NCI-H510A treated with DMSO at 0.1 percent for 48 hours (cell line): ENCODE data around the gene MMP28.

Experiments used
- DNase-seq: peaks from one replicate; lab custom pipeline; 2025; lab: John Stamatoyannopoulos, UW

MMP28 gene

DNA sequence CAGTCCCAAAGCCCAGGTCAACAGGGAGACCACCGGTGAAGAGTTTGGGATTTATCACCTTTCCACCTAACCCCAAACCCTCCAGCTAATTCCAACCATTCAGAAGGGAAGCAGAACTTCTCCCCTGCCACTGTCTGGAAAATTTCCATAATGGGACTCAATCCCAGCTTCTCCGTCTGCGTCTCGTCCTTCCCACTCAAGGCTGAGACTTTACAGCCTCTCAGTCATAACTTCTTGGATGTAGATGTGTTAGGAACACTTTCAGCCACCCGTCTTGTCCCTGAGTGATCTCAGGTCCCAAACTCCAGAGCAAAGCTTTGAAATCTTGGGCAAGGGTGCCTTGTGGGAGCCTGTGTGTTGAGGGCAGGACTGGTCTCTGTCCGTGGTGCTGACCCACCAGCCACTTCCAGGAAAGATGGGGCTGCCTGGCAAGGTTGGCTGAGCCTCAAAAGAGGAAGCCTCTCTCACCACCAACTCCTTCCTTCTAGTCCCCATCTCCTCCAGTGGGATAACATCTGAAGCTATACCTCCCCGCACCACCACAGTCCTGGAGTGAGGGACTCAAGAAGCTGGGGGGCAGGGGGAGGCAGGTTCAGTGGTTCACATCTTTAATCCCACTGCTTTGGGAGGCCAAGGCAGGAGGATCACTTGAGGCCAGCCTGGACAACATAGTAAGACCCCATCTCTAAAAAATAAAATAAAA lies 51.7 kb downstream of the MMP28 start:
- DNase-seq, result no peak

DNA sequence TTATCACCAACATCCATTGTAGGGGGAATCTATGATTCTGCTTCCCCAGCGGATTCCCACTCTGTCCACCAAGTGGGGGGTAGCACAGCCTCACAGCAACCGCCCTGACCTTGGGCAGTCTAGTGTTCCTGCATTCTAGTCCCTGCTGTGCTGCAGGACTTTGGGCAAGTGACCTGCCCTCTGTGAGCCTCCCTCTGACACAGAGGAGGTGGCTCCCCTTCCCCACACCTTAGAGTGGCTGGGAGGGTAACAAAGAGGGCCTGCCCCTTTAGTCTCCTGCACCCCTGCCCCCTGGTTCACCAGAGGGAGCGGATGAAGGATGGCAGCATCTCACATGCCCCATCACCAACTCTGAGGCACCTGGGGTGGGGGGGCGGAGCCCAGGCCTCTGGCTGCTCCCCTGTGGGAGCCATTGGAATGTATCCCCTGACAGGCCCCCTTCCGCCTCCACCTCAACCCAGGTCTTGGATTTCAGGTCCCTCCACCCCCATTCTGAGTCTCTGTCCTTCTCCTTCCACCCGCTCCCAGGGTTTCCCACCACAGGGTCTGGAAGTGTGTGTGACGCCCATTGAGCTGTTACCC lies 52.5 kb downstream of the MMP28 start:
- no peak for DNase-seq

DNA sequence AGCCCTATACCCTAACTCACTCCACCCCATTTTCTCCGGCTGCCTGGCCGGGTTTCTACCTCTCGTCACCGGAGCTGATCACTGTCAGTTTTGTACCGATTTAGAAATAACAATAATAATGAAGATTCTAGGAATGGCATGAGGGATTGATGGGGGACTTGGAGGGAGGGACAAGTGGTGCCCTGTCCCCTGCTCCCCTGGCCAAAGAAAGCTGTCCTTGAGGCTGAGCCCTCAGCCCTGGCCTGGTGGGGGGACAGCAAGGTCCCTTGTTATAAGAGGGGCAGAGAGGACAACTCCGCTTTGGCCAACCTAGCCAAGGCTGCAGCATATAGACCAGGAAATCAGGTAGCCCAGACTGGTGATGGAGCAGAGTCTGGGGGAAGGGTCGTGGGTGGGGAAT lies 52.9 kb downstream of the MMP28 start:
- DNase-seq, result no peak

DNA sequence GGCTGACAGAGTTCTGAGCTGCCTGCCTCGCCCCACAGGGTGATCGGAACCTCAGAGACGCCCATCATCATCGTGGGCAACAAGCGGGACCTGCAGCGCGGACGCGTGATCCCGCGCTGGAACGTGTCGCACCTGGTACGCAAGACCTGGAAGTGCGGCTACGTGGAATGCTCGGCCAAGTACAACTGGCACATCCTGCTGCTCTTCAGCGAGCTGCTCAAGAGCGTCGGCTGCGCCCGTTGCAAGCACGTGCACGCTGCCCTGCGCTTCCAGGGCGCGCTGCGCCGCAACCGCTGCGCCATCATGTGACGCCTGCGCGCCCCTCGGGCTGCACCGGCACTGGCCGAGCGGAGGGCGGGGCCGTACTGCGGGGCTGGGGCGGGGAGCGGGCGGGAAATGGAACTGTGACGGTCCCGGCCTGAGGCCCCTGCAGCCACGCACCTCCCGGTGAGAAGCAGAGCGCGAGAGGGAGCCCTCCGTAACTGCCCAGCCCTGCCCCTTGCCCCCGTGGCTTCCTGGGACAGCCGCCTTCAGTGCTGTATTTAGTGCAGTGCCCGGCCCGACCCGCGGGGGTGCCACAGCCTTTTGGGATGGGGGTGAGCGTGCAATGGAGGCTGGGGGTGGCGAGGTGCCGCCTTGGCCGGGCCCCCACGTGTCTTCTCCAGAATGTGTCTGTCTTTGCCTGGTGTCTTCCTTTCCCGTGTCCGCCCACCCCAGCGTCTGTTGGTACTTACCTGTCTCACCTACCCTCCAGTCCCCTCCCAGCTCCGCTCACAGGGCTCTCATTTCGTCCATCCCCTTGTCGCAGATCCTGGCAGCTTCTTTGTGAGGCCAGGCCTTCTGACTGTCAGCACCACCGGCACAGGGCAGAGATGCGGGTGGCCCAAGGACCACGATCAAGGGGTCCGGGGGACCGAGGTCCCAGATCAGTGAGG lies 54.2 kb downstream of the MMP28 start:
- no peak for DNase-seq

DNA sequence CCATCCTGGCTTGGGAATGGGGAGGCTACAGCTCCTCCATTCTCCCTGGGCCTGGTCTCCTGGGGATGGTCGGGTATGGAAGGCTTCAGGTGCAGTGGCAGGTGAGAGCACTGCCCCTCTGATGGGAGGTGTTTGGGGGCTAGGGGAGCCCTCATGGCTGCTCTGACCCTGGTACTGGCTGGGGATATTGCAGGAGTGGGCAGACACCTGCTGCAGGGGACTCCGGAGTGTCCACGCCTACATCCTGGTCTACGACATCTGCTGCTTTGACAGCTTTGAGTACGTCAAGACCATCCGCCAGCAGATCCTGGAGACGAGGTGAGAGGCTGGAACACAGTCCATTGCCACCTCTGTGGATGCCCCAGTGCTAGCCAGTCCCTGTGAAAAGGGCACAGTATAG lies 55.2 kb downstream of the MMP28 start:
- no peak for DNase-seq

DNA sequence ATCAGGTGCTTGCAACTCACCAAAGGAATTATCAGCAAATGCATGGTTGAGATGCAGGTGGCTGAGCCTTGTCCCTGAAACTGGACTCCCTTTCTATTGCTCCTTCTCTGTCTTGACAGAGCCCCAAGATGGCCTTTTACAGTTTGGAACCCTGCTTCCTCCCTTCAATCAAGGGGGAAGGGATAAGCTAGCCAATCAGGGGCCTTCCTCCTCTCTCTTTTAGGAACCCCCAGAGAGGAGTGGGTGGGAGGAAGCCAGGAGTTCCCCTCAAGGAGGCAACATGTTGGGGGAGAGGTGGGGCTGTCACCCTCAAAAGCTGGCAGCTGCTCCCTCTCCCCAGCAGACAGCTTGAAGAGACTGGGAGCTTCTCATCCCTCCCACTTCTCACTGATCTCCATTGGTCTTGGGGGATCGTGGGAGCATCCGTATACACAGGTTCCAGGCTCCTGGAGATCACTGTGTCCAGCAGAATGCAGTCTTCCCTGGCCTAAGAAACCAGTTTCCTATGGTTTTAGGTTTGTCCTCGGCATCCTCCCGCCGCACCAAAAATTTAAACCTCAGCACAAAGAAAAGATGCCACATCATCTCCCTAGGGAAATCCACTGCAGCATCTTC lies 56.8 kb downstream of the MMP28 start:
- no peak for DNase-seq

DNA sequence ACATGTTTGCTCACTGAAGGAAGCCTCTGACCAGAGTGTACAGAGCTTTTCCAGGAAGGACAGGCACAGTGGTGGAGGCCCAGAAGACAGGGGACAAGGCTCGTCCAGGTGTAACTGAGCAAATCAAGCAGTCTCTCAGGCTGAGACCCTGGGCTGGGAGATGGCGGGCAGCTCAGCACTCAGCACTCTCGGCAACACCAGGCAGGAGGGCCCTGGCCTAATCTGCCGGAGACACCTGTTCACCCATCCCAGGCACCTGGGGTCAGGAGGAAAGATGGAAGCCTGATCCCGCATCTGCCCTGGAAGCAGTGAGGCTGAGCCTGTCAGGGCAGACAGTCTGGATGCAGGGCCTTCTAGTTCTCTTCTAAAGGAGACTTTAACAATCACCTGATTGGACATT lies 59.2 kb downstream of the MMP28 start:
- no peak for DNase-seq

DNA sequence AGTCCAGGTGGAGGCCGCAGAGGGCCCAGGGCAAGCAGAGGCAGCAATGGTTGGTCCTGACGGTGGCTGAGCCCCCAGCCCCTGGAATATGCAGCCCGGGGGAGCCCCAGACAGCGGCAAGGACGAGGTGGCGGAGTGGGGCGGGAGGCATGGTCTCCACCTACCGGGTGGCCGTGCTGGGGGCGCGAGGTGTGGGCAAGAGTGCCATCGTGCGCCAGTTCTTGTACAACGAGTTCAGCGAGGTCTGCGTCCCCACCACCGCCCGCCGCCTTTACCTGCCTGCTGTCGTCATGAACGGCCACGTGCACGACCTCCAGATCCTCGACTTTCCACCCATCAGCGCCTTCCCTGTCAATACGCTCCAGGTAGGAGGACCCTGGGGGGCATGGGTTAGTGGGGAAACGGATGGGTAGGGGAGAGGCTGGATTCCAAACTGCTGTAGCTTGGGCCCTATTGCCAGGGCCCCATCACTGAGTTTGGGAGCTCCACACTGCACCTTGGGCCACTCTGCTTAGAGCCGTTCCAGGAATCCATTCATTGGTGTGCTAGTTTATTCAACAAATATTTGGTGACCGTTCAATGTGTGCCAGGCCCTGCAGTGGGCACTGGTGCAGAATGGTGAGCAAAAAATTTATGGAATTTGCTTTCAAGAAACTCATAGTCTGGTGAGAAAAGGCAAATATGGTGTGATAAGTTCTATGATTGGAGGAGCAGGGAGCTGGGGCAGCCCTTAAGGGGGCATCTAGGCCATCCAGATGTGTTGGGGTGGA lies 60.2 kb downstream of the MMP28 start:
- no peak for DNase-seq

DNA sequence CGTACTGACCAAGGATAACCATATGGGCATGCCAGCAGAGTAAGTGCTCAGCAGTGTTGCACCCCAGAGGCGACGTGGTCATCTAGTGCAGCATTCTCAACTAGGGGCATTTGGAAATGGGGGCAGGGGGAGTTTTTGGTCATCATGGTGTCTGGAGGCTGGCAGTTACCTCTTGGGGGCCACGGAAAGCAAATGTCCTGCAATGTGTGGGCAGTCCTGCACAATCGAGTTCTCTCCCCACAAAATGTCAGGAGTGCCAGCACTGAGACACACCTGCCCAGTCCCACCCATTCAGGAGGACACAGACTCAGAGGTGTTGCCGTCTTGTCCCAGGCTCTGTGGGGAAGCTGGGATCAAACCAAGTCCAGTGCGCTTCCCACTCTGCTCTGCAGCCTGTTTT lies 61.0 kb downstream of the MMP28 start:
- DNase-seq, result no peak

DNA sequence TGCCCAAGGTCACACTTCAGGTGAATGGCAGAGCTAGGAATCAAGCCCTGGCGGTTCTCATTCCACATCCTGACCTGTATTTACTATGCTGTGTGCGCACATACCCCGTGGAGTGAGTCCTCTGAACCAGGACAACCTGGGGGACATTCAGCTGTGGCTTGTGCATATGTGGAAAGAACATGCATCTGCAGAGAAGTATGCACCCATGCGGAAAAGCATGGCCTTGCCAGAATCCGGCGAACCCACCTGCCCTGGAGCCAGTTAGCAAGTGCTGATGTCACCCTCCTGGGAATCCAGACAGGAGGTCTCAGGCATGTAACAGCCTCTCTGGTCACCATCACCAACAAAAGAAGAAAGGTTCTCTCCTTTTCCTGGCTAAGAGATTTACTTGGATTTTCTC lies 62.1 kb downstream of the MMP28 start:
- no peak for DNase-seq

DNA sequence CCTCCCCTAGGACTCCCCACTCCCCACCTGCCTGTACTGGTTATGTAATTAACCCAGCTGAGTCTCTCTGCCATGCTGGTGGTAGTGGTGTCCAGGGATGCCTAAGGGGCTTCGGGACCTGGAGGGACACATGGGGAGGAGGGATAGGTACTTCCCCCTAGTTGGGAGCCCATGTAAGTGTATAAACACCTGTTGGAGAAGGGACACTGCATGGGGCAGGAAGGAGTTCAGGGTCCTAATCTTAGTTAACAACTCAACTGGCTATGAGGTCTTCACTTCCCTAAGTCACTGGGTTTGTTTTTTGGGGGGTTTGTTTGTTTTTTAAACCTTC lies 62.7 kb downstream of the MMP28 start:
- DNase-seq, result no peak

DNA sequence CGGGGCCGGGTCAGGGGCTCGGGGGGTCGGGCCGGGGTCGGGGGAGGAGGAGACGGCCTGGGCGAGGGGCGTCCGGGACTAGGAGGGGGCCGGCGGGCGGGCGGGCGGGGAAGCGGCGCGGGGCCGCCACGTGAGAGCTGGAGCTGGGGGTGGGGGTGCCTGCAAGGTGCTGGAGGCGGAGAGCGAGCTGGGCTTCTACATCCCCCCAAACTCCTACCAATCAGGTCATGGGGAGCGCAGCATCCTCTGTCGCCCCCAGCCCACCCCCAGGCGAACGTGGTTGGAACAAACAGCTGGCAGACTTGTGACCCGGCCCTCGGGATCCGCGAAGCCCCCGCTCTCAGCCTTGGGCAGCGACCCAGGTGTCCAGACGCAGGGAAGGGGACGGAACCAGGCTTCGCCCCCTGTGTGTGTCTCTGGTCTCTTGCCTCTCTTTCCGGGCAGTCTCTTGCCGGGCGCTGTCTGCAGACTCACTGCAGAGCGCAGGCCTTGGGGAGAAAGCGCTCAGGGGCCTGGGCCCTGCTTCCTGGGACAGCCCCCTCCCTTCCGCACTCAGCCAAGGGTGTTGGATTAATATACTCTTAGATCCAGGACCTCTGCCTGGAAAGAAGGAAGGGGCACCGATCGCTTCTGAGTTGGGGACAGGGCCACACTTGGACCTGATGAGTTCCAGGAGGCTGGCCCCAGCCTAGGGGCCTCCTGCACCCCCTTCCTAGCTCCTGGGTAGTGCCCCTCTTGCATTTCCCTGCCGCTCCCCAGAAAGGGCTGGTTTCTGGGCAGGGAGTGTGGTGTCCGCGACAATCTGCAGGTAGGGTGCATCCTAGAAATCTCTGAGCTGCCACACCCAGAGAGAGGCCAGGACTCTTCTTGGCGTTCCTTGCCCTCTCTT lies 63.3 kb downstream of the MMP28 start:
- DNase-seq, result no peak

DNA sequence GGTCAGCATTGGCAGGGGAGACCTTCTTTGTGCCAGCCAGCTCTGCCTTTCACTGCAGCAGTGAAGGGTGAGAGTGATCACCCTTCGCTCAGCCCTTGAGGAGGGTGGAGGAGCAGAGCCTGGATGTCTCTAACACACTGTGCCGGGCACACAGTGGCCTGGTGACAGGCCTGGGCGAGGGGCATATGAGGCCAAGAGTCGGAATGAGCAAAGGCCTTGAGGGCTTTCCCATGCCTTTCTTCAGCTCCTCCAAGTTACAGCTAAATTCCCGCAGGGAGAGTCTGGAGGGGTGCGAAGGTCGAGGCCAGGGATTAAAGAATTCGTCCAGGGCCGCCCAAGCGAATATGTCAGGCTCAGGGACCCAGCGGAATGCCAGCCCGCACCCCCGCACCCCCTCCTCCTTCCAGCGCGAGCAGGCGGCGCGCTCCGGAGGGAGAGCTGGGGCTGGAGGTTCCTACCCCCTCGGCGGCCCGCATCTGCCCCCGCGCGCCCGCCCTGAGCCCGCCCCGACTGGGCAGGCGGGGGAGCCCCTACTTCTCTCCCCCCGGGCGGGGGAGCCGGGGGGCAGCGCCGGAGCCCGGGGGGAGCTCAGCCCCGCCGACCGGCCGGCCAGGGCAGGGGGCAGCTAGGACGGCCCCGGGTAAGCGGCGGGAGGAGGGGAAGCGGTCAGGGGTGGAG lies 64.1 kb downstream of the MMP28 start, which contains the start of gene RASL10B:
Gene RASL10B, plus strand, starts transcription at position 401 of the 678 bp plus-strand sequence. CDS start 3,546 bp downstream, outside the sequence.
- peak; percentile 22 for DNase-seq

DNA sequence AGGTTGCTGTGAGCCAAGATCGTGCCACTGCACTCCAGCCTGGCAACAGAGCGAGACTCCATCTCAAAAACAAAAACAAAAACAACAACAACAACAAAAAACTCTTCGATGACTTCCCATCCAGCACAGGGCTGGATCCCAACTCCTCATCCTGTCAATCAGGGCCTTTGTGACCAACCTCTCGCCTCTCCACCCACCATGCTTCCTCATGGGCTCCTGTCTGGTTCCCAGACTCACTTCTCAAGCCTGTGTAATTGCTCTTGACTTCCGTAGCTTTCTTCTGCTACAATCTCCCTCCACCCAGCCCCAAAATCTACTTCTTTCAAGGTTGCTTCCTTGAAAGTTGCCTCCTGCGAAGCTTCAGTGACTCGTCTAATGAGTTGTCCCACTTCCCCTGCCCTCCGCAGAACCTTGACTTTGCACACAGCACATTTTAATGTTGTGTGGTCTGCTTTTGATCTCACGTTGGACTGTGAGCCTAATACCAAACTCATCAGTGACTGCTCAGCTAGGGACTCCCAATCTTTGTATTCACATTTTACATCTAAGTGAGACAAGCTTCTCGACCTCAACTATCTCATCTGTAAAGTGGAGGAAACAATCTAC lies 64.9 kb downstream of the MMP28 start:
- DNase-seq, result no peak

DNA sequence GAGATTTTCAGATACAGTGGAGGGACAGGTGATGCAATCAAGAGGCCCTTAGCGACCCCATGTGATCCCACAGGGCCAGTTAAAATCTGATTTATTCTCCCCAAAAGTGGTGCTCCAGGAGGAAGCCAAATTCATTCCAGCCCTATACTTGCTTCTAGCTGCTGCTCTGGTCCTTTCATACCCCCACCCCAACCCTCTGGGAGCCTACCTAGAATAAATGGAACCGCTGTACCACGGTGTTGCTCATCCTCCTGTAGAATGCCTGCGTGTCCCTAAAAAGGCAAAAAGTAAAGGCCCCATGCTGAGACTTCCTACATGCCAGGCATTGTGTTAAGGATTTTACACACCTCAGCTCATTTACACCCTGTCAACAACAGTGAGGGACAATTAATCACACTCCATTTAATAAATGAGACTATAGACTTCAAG lies 66.0 kb downstream of the MMP28 start:
- DNase-seq, result no peak

DNA sequence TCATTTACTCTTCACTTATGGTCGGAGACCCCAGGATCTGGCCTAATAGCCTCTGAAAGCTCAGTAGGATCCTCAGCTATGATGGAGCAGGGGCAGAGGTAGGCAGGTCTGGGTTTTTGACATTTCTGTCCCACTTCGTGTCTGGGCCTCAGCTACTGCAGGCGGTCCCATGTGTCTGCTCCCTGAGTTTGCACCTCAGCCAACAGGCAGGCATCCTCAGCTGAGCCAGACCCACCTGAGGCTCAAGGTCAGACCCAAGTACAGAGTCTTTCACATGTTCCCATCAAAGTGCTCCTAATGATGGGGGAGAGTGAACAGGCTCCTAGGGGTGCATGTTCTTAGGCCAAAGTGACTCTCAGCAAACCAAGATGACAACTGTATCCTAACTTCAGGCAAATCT lies 66.9 kb downstream of the MMP28 start:
- DNase-seq, result no peak

DNA sequence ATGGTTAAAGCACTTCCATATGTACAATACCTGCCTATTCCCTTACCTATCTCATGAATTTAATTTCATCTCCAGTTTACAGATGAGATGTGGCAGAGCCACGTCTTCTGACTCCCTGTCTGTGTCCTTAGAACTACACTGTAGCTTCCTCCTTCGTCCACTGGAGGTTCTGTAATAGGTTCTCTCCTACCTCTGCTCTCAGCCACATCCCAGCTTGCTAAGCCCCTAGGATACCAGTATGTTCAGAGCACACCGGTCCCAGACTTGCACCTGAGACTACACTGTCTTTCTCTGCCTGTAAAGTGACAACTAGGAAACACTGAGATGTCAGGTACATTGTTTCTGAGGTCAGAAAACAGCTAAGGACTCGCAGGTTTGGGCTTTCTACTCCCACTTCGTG lies 67.8 kb downstream of the MMP28 start:
- no peak for DNase-seq

DNA sequence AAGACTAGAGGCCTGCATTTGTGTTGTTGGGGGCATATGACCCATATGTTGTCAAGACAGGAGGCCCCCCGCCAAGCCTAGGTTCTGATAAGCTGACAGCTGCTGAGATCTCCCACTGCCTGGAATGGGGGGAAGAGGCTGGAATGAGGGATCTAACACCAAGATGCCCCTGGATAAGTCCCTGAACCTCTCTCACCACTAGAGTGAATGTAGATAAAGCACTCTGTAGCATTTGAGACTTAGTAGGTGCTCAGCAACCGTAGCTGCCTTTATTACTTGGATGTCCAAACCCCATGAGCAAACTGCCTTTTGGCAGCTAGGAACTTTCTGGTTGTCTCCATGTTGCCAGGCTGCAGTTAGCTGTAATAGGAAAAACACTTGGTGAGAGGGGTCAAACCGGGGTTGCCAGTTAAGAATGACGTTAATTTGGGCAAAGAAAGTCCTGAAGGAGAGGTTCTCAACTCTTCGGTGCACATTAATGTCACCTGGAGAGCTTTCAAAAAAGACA lies 68.4 kb downstream of the MMP28 start:
- no peak for DNase-seq

DNA sequence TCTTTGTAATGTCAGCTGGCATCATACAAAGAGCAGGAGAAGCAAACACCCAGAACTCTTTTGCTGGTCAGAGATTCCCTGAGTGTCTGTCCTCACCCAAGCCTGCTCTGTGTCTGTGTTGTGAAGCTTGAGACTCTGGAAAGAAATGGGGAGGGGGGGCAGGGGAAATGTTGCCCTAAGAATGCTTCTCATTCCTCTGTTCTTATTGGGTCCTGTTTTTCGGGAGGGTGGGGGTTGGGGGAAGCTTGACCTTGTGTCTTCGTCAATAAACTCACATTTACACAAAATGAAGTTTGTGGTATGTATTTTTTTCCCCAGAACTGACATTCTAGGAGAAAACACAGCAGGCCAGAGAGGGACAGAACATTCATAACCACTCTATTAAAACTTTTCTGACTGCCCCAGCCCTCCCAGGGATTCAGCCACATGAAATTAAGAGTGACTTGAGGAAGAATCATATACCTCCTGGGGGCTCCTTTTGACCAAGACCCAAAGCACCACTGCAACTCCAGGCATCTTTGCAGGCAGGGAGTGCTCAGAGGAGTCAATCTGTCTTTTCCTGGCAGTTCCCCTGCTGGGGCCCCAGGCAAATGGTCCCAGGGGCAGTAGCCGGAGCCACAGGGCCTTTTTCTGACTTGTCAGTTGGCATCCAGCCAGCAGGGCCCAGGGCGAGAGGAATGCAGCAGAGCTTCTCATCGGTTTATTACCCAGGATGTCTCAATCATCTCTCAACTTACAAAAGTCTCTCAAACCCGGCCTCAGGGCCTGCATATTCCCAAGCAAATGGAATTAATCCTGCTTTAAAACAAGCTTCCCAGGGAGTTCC lies 69.1 kb downstream of the MMP28 start:
- DNase-seq, result peak; percentile 15
